ENCODE data around the gene LTO1.
"Not testable (repeated sequence)": the region's sequence is repeated elsewhere in the genome, so short reads cannot be mapped to it uniquely, and the experiment has no call there.

The LTO1 gene

DNA sequence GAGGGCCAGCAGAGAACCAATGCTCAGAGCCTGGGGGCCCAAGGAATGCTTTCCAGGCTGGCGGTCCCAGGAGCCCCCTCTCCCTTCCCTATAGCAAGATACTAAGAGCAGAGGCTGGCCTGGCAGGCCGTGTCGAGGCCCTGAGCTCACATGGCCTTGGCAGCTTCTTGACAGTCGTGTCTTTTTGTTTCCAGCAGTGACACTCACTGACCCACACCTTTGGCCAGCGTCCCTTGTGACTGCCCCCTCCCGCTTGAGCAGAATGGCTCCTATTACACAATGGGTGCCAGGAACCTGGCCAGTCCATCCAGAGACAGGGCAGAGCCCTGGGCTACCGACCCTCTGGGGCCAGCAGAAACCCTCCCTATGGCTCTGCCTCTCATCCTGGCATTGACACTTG, 40.6 kb downstream of the LTO1 start:
- no peak for DNase-seq (ENCODE audit: low spot score)

- DNase-seq (ENCODE audit: low spot score), result no peak
These were observed 41.1 kb downstream of the LTO1 start for GRCh38 chr11:69634069-69634468.

- no peak for DNase-seq (ENCODE audit: low spot score)
These were observed 42.3 kb downstream of the LTO1 start for GRCh38 chr11:69632900-69633299.

DNA sequence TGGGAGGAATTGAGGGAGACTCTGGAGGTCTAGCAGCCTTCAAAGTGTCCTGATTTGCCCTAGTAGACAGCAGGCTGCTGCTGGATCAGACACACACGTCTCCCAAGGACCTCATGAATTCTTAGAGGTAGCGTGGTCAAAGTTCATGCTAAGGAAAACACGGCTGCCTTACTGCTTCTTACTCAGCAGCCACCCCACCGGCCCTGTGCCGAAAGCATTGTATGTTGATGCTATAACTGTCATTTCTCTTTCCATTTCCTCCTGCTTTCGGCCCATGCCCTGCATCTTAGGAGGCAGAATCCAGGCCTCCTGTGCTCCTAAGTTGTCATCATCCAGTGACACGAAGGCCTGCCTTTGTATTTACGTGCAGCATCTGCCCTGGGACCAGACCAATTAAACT, 44.7 kb downstream of the LTO1 start:
- no peak for DNase-seq (ENCODE audit: low spot score)

DNA sequence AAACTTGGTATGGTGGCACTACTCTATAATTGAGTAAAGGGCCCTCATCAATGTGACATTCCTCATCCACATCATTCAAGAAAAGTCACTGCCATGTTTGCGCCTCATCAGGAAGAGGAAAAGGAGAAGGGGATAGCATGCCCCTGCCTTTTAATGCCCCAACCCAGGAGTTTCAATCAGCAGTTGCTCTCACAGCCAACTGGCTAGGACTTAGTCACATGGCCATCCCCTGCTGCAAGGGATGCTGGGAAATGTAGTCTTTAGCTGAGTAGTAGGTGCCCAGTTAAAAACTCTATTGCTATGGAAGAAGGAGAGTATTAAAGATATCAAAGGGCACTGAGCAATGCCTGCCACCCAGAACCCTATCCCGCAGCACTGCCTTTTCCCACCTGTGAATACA, 45.1 kb downstream of the LTO1 start:
- no peak for DNase-seq (ENCODE audit: low spot score)

DNA sequence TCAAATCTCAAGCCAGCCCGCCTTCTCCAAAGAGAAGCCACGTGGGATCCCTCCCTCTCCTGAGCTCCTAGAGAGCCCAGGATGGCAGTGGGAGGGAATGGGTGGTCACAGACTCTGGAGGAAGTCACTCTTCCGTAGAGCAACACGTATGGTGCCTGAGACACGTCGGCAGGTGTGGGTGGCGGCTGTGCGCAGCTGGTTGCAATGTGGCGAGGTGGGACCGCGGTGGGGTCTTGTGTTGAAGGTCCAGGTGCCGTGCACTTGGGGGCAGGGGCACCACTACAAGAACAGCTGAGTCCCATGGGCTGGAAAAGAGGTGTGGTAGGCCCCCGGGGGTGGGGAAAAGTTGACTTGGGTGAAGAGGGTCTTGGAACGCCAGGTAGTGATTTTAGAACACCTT, 47.6 kb downstream of the LTO1 start:
- no peak for DNase-seq (ENCODE audit: low spot score)

GRCh38 chr11:69625476-69625875, 49.7 kb downstream of the LTO1 start:
- no peak for DNase-seq (ENCODE audit: low spot score)

DNA sequence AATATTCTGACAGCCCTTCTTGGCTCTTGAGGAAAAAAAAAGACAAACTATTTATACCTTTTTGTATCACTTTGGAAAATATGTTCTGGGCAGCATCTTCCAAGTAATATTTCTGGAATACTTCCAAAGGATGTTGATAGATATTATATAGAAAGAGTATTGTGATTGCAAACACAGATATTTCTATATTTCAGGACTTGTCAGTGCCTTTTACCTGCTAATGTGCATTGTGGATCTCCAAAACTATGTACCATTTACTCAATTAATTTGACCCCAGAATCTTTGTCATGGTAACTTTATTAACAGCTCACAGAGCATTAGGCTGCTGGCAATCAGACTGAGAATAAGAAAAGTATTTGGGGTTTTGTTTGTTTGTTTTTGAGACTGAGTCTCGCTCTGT, 50.9 kb downstream of the LTO1 start:
- DNase-seq (ENCODE audit: low spot score), result no peak

DNA sequence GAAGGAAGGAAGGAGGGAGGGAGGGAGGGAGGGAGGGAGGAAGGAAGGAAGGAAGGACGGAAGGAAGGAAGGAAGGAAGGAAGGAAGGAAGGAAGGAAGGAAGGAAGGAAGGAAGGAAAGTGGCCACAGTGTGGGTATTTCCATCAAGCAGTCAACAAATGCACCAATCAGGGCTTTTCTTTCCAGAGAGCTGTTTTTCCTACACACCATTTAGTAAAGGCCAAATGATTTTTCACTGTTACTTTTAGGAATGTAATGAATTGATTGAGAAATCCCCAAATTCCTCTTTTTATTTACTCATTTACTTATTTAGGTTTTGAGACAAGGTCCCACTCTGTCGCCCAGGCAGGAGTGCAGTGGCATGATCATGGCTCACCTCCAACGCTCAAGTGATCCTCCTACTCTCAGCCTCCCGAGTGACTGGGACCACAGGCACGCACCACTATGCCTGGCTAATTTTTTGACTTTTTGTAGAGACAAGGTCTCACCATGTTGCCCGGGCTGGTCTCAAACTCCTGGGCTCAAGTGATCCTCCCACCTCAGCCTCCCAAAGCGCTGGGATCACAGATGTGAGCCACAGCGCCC, 53.0 kb downstream of the LTO1 start:
- not testable (repeated sequence) for DNase-seq (ENCODE audit: low spot score)

- no peak for DNase-seq (ENCODE audit: low spot score)
These were observed 54.4 kb downstream of the LTO1 start for GRCh38 chr11:69620683-69621290.

- DNase-seq (ENCODE audit: low spot score), result no peak
These were observed 56.9 kb downstream of the LTO1 start for GRCh38 chr11:69618237-69618636.

- no peak for DNase-seq (ENCODE audit: low spot score)
These were observed 57.5 kb downstream of the LTO1 start for GRCh38 chr11:69617682-69618081.

- DNase-seq (ENCODE audit: low spot score), result no peak
These were observed 57.9 kb downstream of the LTO1 start for GRCh38 chr11:69617220-69617619.
